ENCODE measurements around the gene NSUN6.

Gene NSUN6

DNA sequence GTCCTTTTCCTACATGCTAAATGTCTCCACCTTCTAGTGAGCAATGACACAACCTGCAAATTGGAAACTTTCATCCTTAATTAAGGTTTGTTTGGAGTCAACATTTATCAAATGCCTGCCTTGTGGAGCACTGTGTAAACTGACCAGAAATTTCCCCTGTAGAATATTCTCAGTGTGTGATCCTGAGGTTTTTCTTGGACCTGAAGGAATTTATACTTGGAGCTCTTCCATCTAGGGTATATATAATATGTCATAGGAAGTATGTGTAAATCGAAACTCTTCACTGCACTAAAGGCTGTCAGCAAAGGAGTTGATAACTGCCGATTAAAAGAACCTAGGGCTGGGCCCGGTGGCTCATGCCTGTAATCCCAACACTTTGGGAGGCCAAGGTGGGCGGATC lies 152.4 kb downstream of the NSUN6 start:
- no peak overlapping the region for H3K27ac ChIP-seq (ENCODE audit: low read depth, low read length)

DNA sequence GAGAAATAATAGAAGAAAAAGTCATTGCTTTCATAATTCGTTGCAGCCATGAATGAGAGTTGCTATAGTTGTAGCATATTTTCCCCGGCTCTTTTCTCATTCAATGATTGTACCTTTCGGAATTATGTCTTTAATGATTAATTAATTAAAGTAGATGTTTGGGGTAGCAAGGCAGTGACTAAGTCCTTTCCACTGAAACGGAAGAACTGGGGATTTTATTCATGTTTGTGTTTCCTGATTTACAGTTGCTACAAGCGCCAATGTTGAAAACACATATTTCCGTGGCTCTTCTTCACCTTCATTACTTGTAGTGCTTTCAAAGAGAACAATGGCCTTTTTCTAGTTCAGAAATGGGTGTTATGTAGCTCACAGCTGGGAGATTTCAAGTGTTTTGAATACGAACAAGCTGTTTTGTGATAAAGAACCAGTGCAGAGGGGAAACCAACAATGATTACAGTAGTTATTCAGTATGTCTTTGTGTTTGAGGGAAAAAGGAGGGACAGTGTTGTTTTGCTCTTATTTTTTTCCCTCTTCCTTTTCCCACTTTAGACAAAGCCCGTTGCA lies 153.5 kb downstream of the NSUN6 start:
- no peaks in the 10 kb centered on the region for H3K27me3 ChIP-seq (ENCODE audit: control insufficient read depth, insufficient read depth, low read length)
- no peak overlapping the region for H3K9ac ChIP-seq (ENCODE audit: low read length)
- no peak overlapping the region for H3K27ac ChIP-seq (ENCODE audit: low read depth, low read length)
- no peaks in the 10 kb centered on the region for H3K36me3 ChIP-seq (ENCODE audit: control insufficient read depth, insufficient read depth, low read length)
- no peaks in the 10 kb centered on the region for H3K4me1 ChIP-seq (ENCODE audit: control insufficient read depth, insufficient read depth, low read length)
- no peak overlapping the region for H3K4me3 ChIP-seq (ENCODE audit: low read length)

More for the DNA sequence above, 152.4 kb downstream of the NSUN6 start:
- no peaks in the 10 kb centered on the region for H3K27me3 ChIP-seq (ENCODE audit: control insufficient read depth, insufficient read depth, low read length)
- no peaks in the 10 kb centered on the region for H3K4me1 ChIP-seq (ENCODE audit: control insufficient read depth, insufficient read depth, low read length)
- no peak overlapping the region for H3K4me3 ChIP-seq (ENCODE audit: low read length)
- H3K9ac ChIP-seq (ENCODE audit: low read length): no peak overlapping the region
- H3K36me3 ChIP-seq (ENCODE audit: control insufficient read depth, insufficient read depth, low read length): no peaks in the 10 kb centered on the region

Measured in rectal smooth muscle tissue (tissue), 1 donor.